Thoracic aorta (tissue), 2 donors: Measurements from ENCODE around the gene INTS11. TPM values are rescaled to one million over a fixed set of nuclear protein-coding genes. Genes with fewer than 3 reads are reported as not detected.
A peak's percentile ranks its signal among the peaks of the same experiment; 100 is the strongest.

Experiments
- ATAC-seq: fragments of 150-250 bp; one replicate; pipeline ENCODE4 v1.8.0; 2017; ENCODE audit warnings: low read depth; ENCODE audit not compliant: insufficient number of reproducible peaks, low FRiP score
- DNase-seq: peaks from one replicate; pipeline ENCODE4 v3.0.0-alpha.2; 2020; ENCODE audit warnings: low spot score
- H3K27ac ChIP-seq, 2 donors: fragments of 200-600 bp; sonication (generic); 1 replicate in 1 of 2; 2 replicates in 1 of 2; pipeline ENCODE4 v1.5.1; 2016; ENCODE audit warnings: mild to moderate bottlenecking in 2 of 2, moderate library complexity in 2 of 2
- H3K27me3 ChIP-seq: fragments of 200-600 bp; sonication (generic); replicated peaks from 2 replicates; pipeline ENCODE4 v1.6.0; 2016; ENCODE audit warnings: mild to moderate bottlenecking; ENCODE audit not compliant: insufficient read depth
- H3K36me3 ChIP-seq: fragments of 200-600 bp; sonication (generic); one replicate; pipeline ENCODE4 v1.5.1; 2016
- H3K4me1 ChIP-seq, 2 donors: fragments of 200-600 bp; sonication (generic); 1 replicate in 1 of 2; 2 replicates in 1 of 2; pipeline versions ENCODE4 v1.5.1 to v1.6.0; 2016; ENCODE audit warnings: low read depth in 2 of 2, mild to moderate bottlenecking in 1 of 2; ENCODE audit not compliant: control insufficient read depth in 1 of 2
- H3K4me3 ChIP-seq: fragments of 200-600 bp; sonication (generic); 2 replicates; pipeline ENCODE4 v1.5.1; 2016; ENCODE audit warnings: mild to moderate bottlenecking
- H3K9me3 ChIP-seq: fragments of 200-600 bp; sonication (generic); 2 replicates; pipeline ENCODE4 v1.5.1; 2016
- CTCF ChIP-seq: fragments of 200-600 bp; sonication (generic); IDR thresholded peaks from one replicate; pipeline ENCODE4 v1.5.1; 2019; ENCODE audit warnings: antibody characterized with exemption
- total RNA-seq, 2 donors: library from RNA; depleted of rRNA; stranded (reverse); fragments of >200 nt; gene quantifications; one replicate each; pipeline versions ENCODE4 v1.1.0 to v1.2.3, GENCODE V29; 2016

INTS11 gene
- total RNA-seq, 2 donors from 2014 or later, result 192 to 195 TPM

GRCh38 chr1:1348420-1349255 lies 24.2 kb upstream of the INTS11 start:
- ATAC-seq (peak; percentile 16), DNase-seq (no peak)
- Histone ChIP-seq H3K9me3 (no peaks in the 10 kb centered on the region), H3K27me3 (no peaks in the 10 kb centered on the region), H3K4me1 (peaks cover 28 to 69% of the 10 kb centered on the region in 2 donors), H3K4me3 (peak overlapping the region; percentile 79), H3K36me3 (peaks cover 3% of the 10 kb centered on the region), H3K27ac (peak overlapping the region in 1 of 2 donors; percentile 20)
- no peak for TF ChIP-seq CTCF

DNA sequence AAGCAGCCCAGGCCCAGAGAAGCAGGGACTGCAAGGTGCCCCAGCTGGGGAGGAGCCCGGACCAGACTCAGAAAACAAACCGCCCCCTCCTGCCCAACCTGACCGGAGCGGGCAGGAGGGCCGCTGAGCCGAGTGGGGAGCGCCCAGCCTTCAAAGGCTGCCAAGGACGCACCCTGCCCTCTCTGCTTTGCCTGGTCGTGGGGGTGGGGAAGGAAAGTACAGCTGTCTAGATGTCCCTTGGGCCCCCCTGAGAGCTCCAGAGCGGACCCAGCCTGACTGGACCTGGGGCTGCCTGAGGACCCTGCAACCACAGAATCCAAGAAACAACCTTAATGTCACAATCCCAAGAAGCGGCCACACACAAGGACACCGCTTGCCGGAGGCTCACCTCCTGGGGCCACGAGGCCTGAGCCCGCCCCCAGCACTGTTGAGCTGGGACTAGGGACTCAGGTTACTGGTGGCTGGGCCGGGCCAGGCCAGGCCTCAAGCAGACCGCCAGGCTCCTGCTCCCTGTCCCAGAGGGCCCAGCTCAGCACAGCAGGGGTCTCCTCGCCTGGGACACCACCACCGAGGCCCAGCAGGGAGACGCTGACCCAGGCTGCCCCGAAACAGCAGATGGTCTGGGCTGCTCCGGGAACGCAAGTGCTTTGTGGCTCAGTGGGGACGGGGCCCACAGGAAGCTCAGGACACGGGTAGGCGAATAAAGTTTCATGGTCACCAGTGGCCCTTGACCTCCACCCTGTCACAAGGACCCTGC lies 23.4 kb upstream of the INTS11 start:
- H3K27ac ChIP-seq, result peak overlapping the region in 1 of 2 donors; percentile 20
- no peak for DNase-seq
- peaks cover 28 to 61% of the 10 kb centered on the region in 2 donors for H3K4me1 ChIP-seq
- H3K36me3 ChIP-seq, result no peaks in the 10 kb centered on the region
- no peak for ATAC-seq
- H3K9me3 ChIP-seq, result no peaks in the 10 kb centered on the region
- H3K4me3 ChIP-seq, result peak overlapping the region; percentile 79
- TF ChIP-seq CTCF, result no peak
- H3K27me3 ChIP-seq, result no peaks in the 10 kb centered on the region

GRCh38 chr1:1347026-1347595 lies 22.7 kb upstream of the INTS11 start:
- no peak for TF ChIP-seq CTCF
- H3K27me3 ChIP-seq, result no peaks in the 10 kb centered on the region
- peaks cover 28 to 54% of the 10 kb centered on the region in 2 donors for H3K4me1 ChIP-seq
- ATAC-seq, result no peak
- no peak for DNase-seq
- peak overlapping the region; percentile 79 for H3K4me3 ChIP-seq
- no peaks in the 10 kb centered on the region for H3K9me3 ChIP-seq
- H3K36me3 ChIP-seq, result no peaks in the 10 kb centered on the region
- peak overlapping the region in 1 of 2 donors; percentile 20 for H3K27ac ChIP-seq

DNA sequence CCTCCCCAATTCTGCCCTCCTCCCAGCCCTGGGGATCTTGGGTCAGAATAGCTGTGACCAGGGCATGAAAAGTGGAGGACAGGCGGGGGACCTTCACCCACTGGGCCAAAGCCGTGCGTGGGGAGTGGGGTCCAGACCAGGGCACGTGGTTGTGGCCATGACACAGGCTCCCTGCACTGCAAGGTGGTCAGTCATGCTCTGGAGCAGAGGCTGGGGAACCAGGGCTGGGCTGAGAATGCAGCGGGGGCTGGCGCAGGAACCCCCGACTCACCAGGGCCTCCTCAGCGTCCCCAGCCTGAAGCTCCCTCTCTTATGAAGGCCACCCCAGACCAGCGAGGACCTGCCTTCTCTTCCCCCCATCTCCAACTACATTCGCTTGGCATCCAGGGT lies 22.0 kb upstream of the INTS11 start:
- Histone ChIP-seq H3K9me3 (no peaks in the 10 kb centered on the region), H3K27me3 (no peaks in the 10 kb centered on the region), H3K4me3 (no peak overlapping the region), H3K27ac (no peak overlapping the region), H3K4me1 (peaks cover 24 to 48% of the 10 kb centered on the region in 2 donors), H3K36me3 (no peaks in the 10 kb centered on the region)
- DNase-seq, result no peak
- no peak for ATAC-seq
- no peak for TF ChIP-seq CTCF
